GM23338 (cell line): ENCODE data around the gene TXLNG. TPM values are rescaled to one million over a fixed set of nuclear protein-coding genes. Genes with fewer than 3 reads are reported as not detected.

Experiments used
- ATAC-seq: fragments of 200-7000 bp; cut with Tn5 transposase; 3 replicates; pipeline ENCODE4 v1.9.1; 2020
- DNase-seq: peaks from one replicate; pipeline ENCODE4 v3.0.0-alpha.2; 2015; ENCODE audit warnings: low spot score
- H2AFZ ChIP-seq: fragments of 200-600 bp; sonication (generic); 2 replicates; pipeline ENCODE4 v1.8.0; 2016; ENCODE audit warnings: antibody characterized with exemption, mild to moderate bottlenecking, moderate library complexity
- H3F3A ChIP-seq: fragments of 200-600 bp; sonication (generic); replicated peaks from 2 replicates; pipeline ENCODE4 v1.8.0; 2017; ENCODE audit warnings: antibody characterized with exemption, mixed run types, low read depth
- H3K27ac ChIP-seq: fragments of 200-600 bp; sonication (generic); 2 replicates; pipeline ENCODE4 v1.6.1; 2016; ENCODE audit warnings: low read depth
- H3K27me3 ChIP-seq: fragments of 200-600 bp; sonication (generic); 2 replicates; pipeline ENCODE4 v1.8.0; 2016; ENCODE audit warnings: mild to moderate bottlenecking, mixed run types, moderate library complexity; ENCODE audit not compliant: insufficient read depth
- H3K36me3 ChIP-seq: fragments of 200-600 bp; sonication (generic); 2 replicates; pipeline ENCODE4 v1.8.0; 2016; ENCODE audit warnings: mild to moderate bottlenecking; ENCODE audit not compliant: insufficient read depth
- H3K4me1 ChIP-seq: fragments of 200-600 bp; sonication (generic); 2 replicates; pipeline ENCODE4 v1.8.0; 2016; ENCODE audit warnings: mild to moderate bottlenecking, moderate library complexity; ENCODE audit not compliant: insufficient read depth
- H3K4me2 ChIP-seq: fragments of 200-600 bp; sonication (generic); 2 replicates; pipeline ENCODE4 v1.7.1; 2017; ENCODE audit warnings: mixed run types
- H3K4me3 ChIP-seq: fragments of 200-600 bp; sonication (generic); 2 replicates; pipeline ENCODE4 v1.6.1; 2016; ENCODE audit warnings: mixed run types
- H3K79me2 ChIP-seq: fragments of 200-600 bp; sonication (generic); replicated peaks from 2 replicates; pipeline ENCODE4 v1.8.0; 2017; ENCODE audit warnings: mild to moderate bottlenecking; ENCODE audit not compliant: insufficient read depth
- H3K9me2 ChIP-seq: fragments of 200-600 bp; sonication (generic); 2 replicates; pipeline ENCODE4 v1.8.0; 2017; ENCODE audit not compliant: insufficient read depth
- H4K20me1 ChIP-seq: fragments of 200-600 bp; sonication (generic); replicated peaks from 2 replicates; pipeline ENCODE4 v1.8.0; 2017; ENCODE audit warnings: mild to moderate bottlenecking; ENCODE audit not compliant: insufficient read depth
- H3K27ac Mint-ChIP-seq: 2 replicates; pipeline ENCODE4 v1.8.0; 2020; ENCODE audit warnings: inconsistent platforms, mild to moderate bottlenecking, moderate library complexity, mixed read lengths
- H3K27me3 Mint-ChIP-seq: 3 replicates; pipeline ENCODE4 v1.8.0; 2022; ENCODE audit warnings: low read depth, mild to moderate bottlenecking, moderate library complexity, mixed read lengths, inconsistent platforms; ENCODE audit not compliant: insufficient read depth, poor library complexity
- H3K36me3 Mint-ChIP-seq: 3 replicates; pipeline ENCODE4 v1.8.0; 2021; ENCODE audit warnings: low read depth, mild to moderate bottlenecking, inconsistent platforms, moderate library complexity, mixed read lengths
- H3K4me1 Mint-ChIP-seq: 3 replicates; pipeline ENCODE4 v1.8.0; 2020; ENCODE audit warnings: mild to moderate bottlenecking, inconsistent platforms, mixed read lengths
- H3K4me3 Mint-ChIP-seq: 3 replicates; pipeline ENCODE4 v1.8.0; 2021; ENCODE audit warnings: moderate library complexity, mild to moderate bottlenecking, inconsistent platforms, mixed read lengths
- H3K9me3 Mint-ChIP-seq: 3 replicates; pipeline ENCODE4 v1.8.0; 2020; ENCODE audit warnings: moderate library complexity, mild to moderate bottlenecking, inconsistent platforms, mixed read lengths
- ETS1 ChIP-seq: IDR thresholded peaks from 2 replicates; pipeline ENCODE4 v1.6.1; 2016; ENCODE audit warnings: antibody characterized with exemption
- EZH2 ChIP-seq: fragments of 200-600 bp; sonication (generic); IDR thresholded peaks from one replicate; pipeline ENCODE4 v1.8.0; 2017; ENCODE audit warnings: antibody characterized with exemption, mild to moderate bottlenecking, low read depth; ENCODE audit not compliant: unreplicated experiment
- EZH2phosphoT487 ChIP-seq: fragments of 200-600 bp; sonication (generic); IDR thresholded peaks from one replicate; pipeline ENCODE4 v1.8.1; 2018; ENCODE audit warnings: antibody characterized with exemption; ENCODE audit not compliant: unreplicated experiment
- JUNB ChIP-seq: IDR thresholded peaks from one replicate; pipeline ENCODE4 v1.6.1; 2016; ENCODE audit warnings: antibody characterized with exemption; ENCODE audit not compliant: unreplicated experiment
- NANOG ChIP-seq: IDR thresholded peaks from 2 replicates; pipeline ENCODE4 v1.6.1; 2016; ENCODE audit warnings: antibody characterized with exemption, borderline replicate concordance
- REST ChIP-seq: IDR thresholded peaks from one replicate; pipeline ENCODE4 v1.6.1; 2018; ENCODE audit warnings: antibody characterized with exemption; ENCODE audit not compliant: unreplicated experiment
- ZNF114 ChIP-seq: fragments of 250-450 bp; sonication (Bioruptor Pico); IDR thresholded peaks from 2 replicates; pipeline ENCODE4 v1.5.0; 2020; ENCODE audit warnings: mild to moderate bottlenecking, moderate library complexity
- ZNF331 ChIP-seq: fragments of 250-450 bp; sonication (Bioruptor Pico); IDR thresholded peaks from 2 replicates; pipeline ENCODE4 v1.5.0; 2020; ENCODE audit warnings: low read depth, mild to moderate bottlenecking, moderate library complexity
- ZNF462 ChIP-seq: fragments of 250-450 bp; sonication (Bioruptor Pico); IDR thresholded peaks from 2 replicates; pipeline ENCODE4 v1.5.0; 2020; ENCODE audit warnings: mild to moderate bottlenecking, moderate library complexity
- polyA plus RNA-seq: library from polyadenylated mRNA; unstranded; fragments of >200 nt; fragmentation: Nextera tagmentation; extraction: Ambion mirVana; gene quantifications from 2 replicates; pipeline ENCODE4 v1.2.1, GENCODE V29; 2016
- total RNA-seq: library from RNA; depleted of rRNA; stranded (reverse); fragments of >200 nt; shearing (Covaris generic); gene quantifications from 2 replicates; pipeline ENCODE4 v1.2.3, GENCODE V29; 2014

Gene TXLNG
- total and polyA plus RNA-seq, 2 experiments from 2014 or later = 45.3 to 48.4 TPM

GRCh38 chrX:16869393-16870094 is 83.3 kb downstream of the TXLNG start:
- TF ChIP-seq JUNB (no peak), EZH2phosphoT487 (no peak), REST (no peak), ZNF331 (CRISPR knock-in tag) (no peak), NANOG (no peak), ZNF114 (CRISPR knock-in tag) (no peak), EZH2 (no peak)
- peaks cover 6% of the 10 kb centered on the region for H3K27me3 Mint-ChIP-seq
- no peaks in the 10 kb centered on the region for H3K9me3 Mint-ChIP-seq
- Histone ChIP-seq H3K4me2 (peak overlapping the region; percentile 87), H4K20me1 (peaks cover 27% of the 10 kb centered on the region), H3K4me3 (peak overlapping the region; percentile 79), H3K79me2 (peaks cover 50% of the 10 kb centered on the region), H3K27ac (peak overlapping the region; percentile 97), H3F3A (no peaks in the 10 kb centered on the region), H3K36me3 (peaks cover 9% of the 10 kb centered on the region; the same call in 1 of the 2 replicates), H3K27me3 (no peaks in the 10 kb centered on the region), H2AFZ (no peak overlapping the region), H3K4me1 (peaks cover 11% of the 10 kb centered on the region), H3K9me2 (no peaks in the 10 kb centered on the region)
- peaks cover 29% of the 10 kb centered on the region for H3K4me1 Mint-ChIP-seq
- H3K4me3 Mint-ChIP-seq = peak overlapping the region; percentile 93
- DNase-seq (peak; percentile 60), ATAC-seq (peak; percentile 55)
- H3K36me3 Mint-ChIP-seq = peaks cover 34% of the 10 kb centered on the region
- peak overlapping the region; percentile 99 for H3K27ac Mint-ChIP-seq

GRCh38 chrX:16870095-16870861 is 84.0 kb downstream of the TXLNG start, which contains the start of gene RBBP7:
Gene RBBP7, minus strand, starts transcription at chrX:16870362. Its CDS starts 309 bp downstream, at chrX:16870053.
- Histone ChIP-seq H3K9me2 (no peaks in the 10 kb centered on the region), H3K4me1 (peaks cover 11% of the 10 kb centered on the region), H4K20me1 (peaks cover 27% of the 10 kb centered on the region), H3K27me3 (no peaks in the 10 kb centered on the region), H2AFZ (peak within 1 kb of the TSS; percentile 96), H3K79me2 (peaks cover 42% of the 10 kb centered on the region), H3K4me2 (peak within 1 kb of the TSS; percentile 87), H3F3A (no peaks in the 10 kb centered on the region), H3K4me3 (peak within 1 kb of the TSS; percentile 81), H3K27ac (peak within 1 kb of the TSS; percentile 98), H3K36me3 (peaks cover 9% of the 10 kb centered on the region; the same call in 1 of the 2 replicates)
- peak; percentile 60 for ATAC-seq
- Mint-ChIP-seq H3K4me3 (peak within 1 kb of the TSS; percentile 93), H3K9me3 (no peaks in the 10 kb centered on the region), H3K27ac (peak within 1 kb of the TSS; percentile 99), H3K27me3 (peaks cover 6% of the 10 kb centered on the region), H3K36me3 (peaks cover 34% of the 10 kb centered on the region), H3K4me1 (peaks cover 29% of the 10 kb centered on the region)
- DNase-seq = peak; percentile 85
- TF ChIP-seq ETS1 = no peak
- TF ChIP-seq ZNF331 (CRISPR knock-in tag) = no peak
- TF ChIP-seq ZNF462 (CRISPR knock-in tag) = no peak
